Psoas muscle (tissue), 8 donors: ENCODE results near the gene LRRC73. TPM values are rescaled to one million over a fixed set of nuclear protein-coding genes. Genes with fewer than 3 reads are reported as not detected.

Experiments
- ATAC-seq, 4 donors: fragments of 200-7000 bp; cut with Tn5 transposase; one replicate each; pipeline ENCODE4 v1.9.1; 2020; ENCODE audit warnings: moderate library complexity in 3 of 4, mild to moderate bottlenecking in 2 of 4
- DNase-seq, 2 donors: peaks; one replicate each; pipeline ENCODE4 v3.0.0-alpha.2; 2020
- H3K27ac ChIP-seq: fragments of 200-600 bp; one replicate; pipeline ENCODE4 v1.8.0; 2022
- H3K27me3 ChIP-seq, 3 donors: fragments of 200-600 bp in 1 of 3; one replicate each; pipeline versions ENCODE4 v1.6.1 to v1.8.0; 2013 to 2022; ENCODE audit warnings: low read length in 2 of 3, mild to moderate bottlenecking in 2 of 3, moderate library complexity in 1 of 3; ENCODE audit not compliant: insufficient read depth in 3 of 3
- H3K36me3 ChIP-seq, 2 donors: fragments of 200-600 bp in 1 of 2; one replicate each; pipeline versions ENCODE4 v1.6.1 to v1.8.0; 2013 to 2022; ENCODE audit warnings: low read depth in 1 of 2, mild to moderate bottlenecking in 1 of 2, moderate library complexity in 1 of 2; ENCODE audit not compliant: insufficient read depth in 1 of 2
- H3K4me1 ChIP-seq: fragments of 200-600 bp; one replicate; pipeline ENCODE4 v1.8.0; 2022
- H3K4me3 ChIP-seq: fragments of 200-600 bp; one replicate; pipeline ENCODE4 v1.8.0; 2022; ENCODE audit warnings: mild to moderate bottlenecking
- H3K9me3 ChIP-seq: fragments of 200-600 bp; one replicate; pipeline ENCODE4 v1.8.0; 2022
- CTCF ChIP-seq: fragments of 200-600 bp; IDR thresholded peaks from one replicate; pipeline ENCODE4 v1.8.0; 2022; ENCODE audit warnings: antibody characterized with exemption
- WGBS, 3 donors: extraction: QIAGEN DNeasy Blood & Tissue Kit; methylation state at CpG; one replicate each; pipeline versions ENCODE4 v1.1.6 to v1.1.7; 2013; 5-methylcytosine and 5-hydroxymethylcytosine counted together
- intact Hi-C, 2 donors: fragments of 100-400 bp; cut with DNase I; formaldehyde crosslinking; loops; one replicate each; pipeline versions ENCODE4 v1.11.0 to v1.14.2; 2022
- polyA plus RNA-seq, 3 donors: library from polyadenylated mRNA; stranded (reverse); fragments of 200-250 nt; gene quantifications; one replicate each; pipeline ENCODE4 v1.2.3, GENCODE V29; 2013
- total RNA-seq, 4 donors: library from RNA; stranded (reverse); fragmentation: NEBNext Ultra II Directional in 2 of 4; extraction: Animal tissue kit (Norgen Biotek cat#: 25700) in 2 of 4; gene quantifications; one replicate each; pipeline versions ENCODE4 v1.2.1 to v1.2.4, GENCODE V29; 2021 to 2023
- donor health status: healthy with polysubstance abuse.
- donor health status: DM: no; HTN: no; CAD: no; lungs with moderate emphysema.
- donor health status: Bipolar disorder and iron deficiency.
- donor health status: healthy.
- donor health status: DM: yes; HTN: yes; CAD: no.
- donor health status: DM: no; HTN: no; CAD: no.
- donor health status: DM: no; HTN: no; CAD: no.
- donor health status: DM: yes; HTN: yes; CAD: no.

LRRC73 gene
- total and polyA plus RNA-seq, 7 donors, result 0.10 to 0.29 (median 0.23) TPM; not detected in 3

GRCh38 chr6:43520097-43520496, 10.0 kb upstream of the LRRC73 start:
- no peaks in the 10 kb centered on the region for H3K9me3 ChIP-seq
- TF ChIP-seq CTCF, result no peak
- H3K27me3 ChIP-seq, result no peaks in the 10 kb centered on the region
- H3K27ac ChIP-seq, result no peak overlapping the region
- H3K4me3 ChIP-seq, result no peak overlapping the region
- DNase-seq (no peak), ATAC-seq (no peak)
- WGBS, 3 donors, result 83 to 85% (median 83%) methylated on average over 8 of the region's 8 CpGs
- peaks cover 15 to 69% of the 10 kb centered on the region in 2 donors for H3K36me3 ChIP-seq
- intact Hi-C loops, result no loop called here
- H3K4me1 ChIP-seq, result peaks cover 24% of the 10 kb centered on the region

GRCh38 chr6:43517505-43518357, 7.6 kb upstream of the LRRC73 start:
- H3K9me3 ChIP-seq, result no peaks in the 10 kb centered on the region
- DNase-seq (no peak), ATAC-seq (no peak)
- H3K27ac ChIP-seq, result peak overlapping the region; percentile 94
- H3K27me3 ChIP-seq, result no peaks in the 10 kb centered on the region
- intact Hi-C loops, result loop anchor here in 1 of 2 donors (10.0 kb wide), 1 partner anchor 623 kb away; a partner anchor contains a TSS
- 2 to 5% (median 4%) methylated on average over 10 of the region's 10 CpGs for WGBS, 3 donors
- peak overlapping the region; percentile 94 for H3K4me3 ChIP-seq
- peaks cover 30% of the 10 kb centered on the region for H3K4me1 ChIP-seq
- peaks cover 18 to 69% of the 10 kb centered on the region in 2 donors for H3K36me3 ChIP-seq
- no peak for TF ChIP-seq CTCF

- H3K27me3 ChIP-seq, result no peaks in the 10 kb centered on the region
- peaks cover 19 to 69% of the 10 kb centered on the region in 2 donors for H3K36me3 ChIP-seq
- H3K9me3 ChIP-seq, result no peaks in the 10 kb centered on the region
- no peak for TF ChIP-seq CTCF
- peaks cover 34% of the 10 kb centered on the region for H3K4me1 ChIP-seq
- intact Hi-C loops, result loop anchor here in 1 of 2 donors (10.0 kb wide), 1 partner anchor 622 kb away; a partner anchor contains a TSS
- ATAC-seq (peak; percentile 95 to 98 (median 97)), DNase-seq (peak; percentile 96 to 98)
- peak within 1 kb of the TSS; percentile 94 for H3K27ac ChIP-seq
- peak within 1 kb of the TSS; percentile 94 for H3K4me3 ChIP-seq
- WGBS, 3 donors, result 0% methylated on average over 57 of the region's 57 CpGs
Observed at GRCh38 chr6:43516697-43517504, 6.8 kb upstream of the LRRC73 start, which contains the start of the genes POLR1C and YIPF3. POLR1C (plus strand) TSS chr6:43517089; CDS start chr6:43517110, 21 bp downstream. YIPF3 (minus strand) TSS chr6:43516926; CDS start chr6:43516807, 119 bp downstream.

GRCh38 chr6:43516367-43516696, 6.2 kb upstream of the LRRC73 start:
- peaks cover 17 to 69% of the 10 kb centered on the region in 2 donors for H3K36me3 ChIP-seq
- H3K27ac ChIP-seq, result peak overlapping the region; percentile 94
- peak in 3 of 4 donors; percentile 11 to 58 (median 16) for ATAC-seq
- no peak for DNase-seq
- WGBS, 3 donors, result 0 to 1% (median 1%) methylated on average over 10 of the region's 10 CpGs
- intact Hi-C loops, result loop anchor here in 1 of 2 donors (10.0 kb wide), 1 partner anchor 622 kb away; a partner anchor contains a TSS
- H3K9me3 ChIP-seq, result no peaks in the 10 kb centered on the region
- H3K4me3 ChIP-seq, result peak overlapping the region; percentile 94
- no peaks in the 10 kb centered on the region for H3K27me3 ChIP-seq
- no peak for TF ChIP-seq CTCF
- H3K4me1 ChIP-seq, result peaks cover 34% of the 10 kb centered on the region
